Measurements from ENCODE around the gene CNNM2. TPM values are rescaled to one million over a fixed set of nuclear protein-coding genes. Genes with fewer than 3 reads are reported as not detected.

The CNNM2 gene
- total RNA-seq, 1 experiment from 2014 or later: 23.1 TPM

GRCh38 chr10:103120546-103120945 lies 202.5 kb downstream of the CNNM2 start:
- Histone ChIP-seq H4K20me1 (ENCODE audit: insufficient read depth) (0 out of 2 replicates have a peak, but pooled peaks cover 13% of the 10 kb centered on the region), H3K27me3 (ENCODE audit: insufficient read depth, low read length) (no peaks in the 10 kb centered on the region), H3K27ac (ENCODE audit: low read depth, low read length) (no peak overlapping the region), H3K4me2 (ENCODE audit: low read length) (no peak overlapping the region), H3K9me2 (ENCODE audit: insufficient read depth) (no peaks in the 10 kb centered on the region), H3K4me1 (ENCODE audit: control insufficient read depth in 1 of 2, insufficient read depth in 2 of 2, low read length in 2 of 2) (no peaks in the 10 kb centered on the region), H3K79me2 (ENCODE audit: insufficient read depth, low read length) (peaks cover 46% of the 10 kb centered on the region), H3K9me3 (ENCODE audit: control insufficient read depth in 1 of 2, insufficient read depth in 1 of 2, low read depth in 1 of 2, low read length in 2 of 2) (no peaks in the 10 kb centered on the region), H3K4me3 (replicated peaks in 1 of 2; ENCODE audit: low read depth in 1 of 2, low read length in 2 of 2) (no peak overlapping the region), H3K9ac (ENCODE audit: low read length) (no peak overlapping the region), H2AFZ (ENCODE audit: low read depth, low read length, poor library complexity, severe bottlenecking) (no peak overlapping the region), H3K36me3 (ENCODE audit: control insufficient read depth in 1 of 2, insufficient read depth in 2 of 2, low read length in 2 of 2) (no peaks in the 10 kb centered on the region)
- ATAC-seq: no peak
- RAD21 ChIA-PET (ENCODE audit: low non-redundant PET in 1 of 2, low total read pairs in 2 of 2, uncharacterized antibody in 2 of 2, unreplicated experiment in 2 of 2): no interaction called here
- DNase-seq (ENCODE audit: low read depth, low spot score): no peak
- TF ChIP-seq EZH2phosphoT487 (IDR thresholded peaks at IDR 0.05; ENCODE audit: borderline replicate concordance) (no peak), RAD21 (IDR thresholded peaks at IDR 0.05; ENCODE audit: low read depth) (0 out of 2 replicates have a peak, but pooled peaks have one; percentile 11), CEBPB (IDR thresholded peaks at IDR 0.05; ENCODE audit: low read depth) (no peak), ELF1 (IDR thresholded peaks at IDR 0.05; ENCODE audit: borderline replicate concordance, low read depth) (0 out of 2 replicates have a peak, but pooled peaks have one; percentile 10)
- no TSS peak for BruUV-seq (replicated peaks)
- intact Hi-C loops (cut with micrococcal nuclease): no loop called here
- POLR2A ChIA-PET: no interaction called here
- CTCF ChIA-PET: no interaction called here

DNA sequence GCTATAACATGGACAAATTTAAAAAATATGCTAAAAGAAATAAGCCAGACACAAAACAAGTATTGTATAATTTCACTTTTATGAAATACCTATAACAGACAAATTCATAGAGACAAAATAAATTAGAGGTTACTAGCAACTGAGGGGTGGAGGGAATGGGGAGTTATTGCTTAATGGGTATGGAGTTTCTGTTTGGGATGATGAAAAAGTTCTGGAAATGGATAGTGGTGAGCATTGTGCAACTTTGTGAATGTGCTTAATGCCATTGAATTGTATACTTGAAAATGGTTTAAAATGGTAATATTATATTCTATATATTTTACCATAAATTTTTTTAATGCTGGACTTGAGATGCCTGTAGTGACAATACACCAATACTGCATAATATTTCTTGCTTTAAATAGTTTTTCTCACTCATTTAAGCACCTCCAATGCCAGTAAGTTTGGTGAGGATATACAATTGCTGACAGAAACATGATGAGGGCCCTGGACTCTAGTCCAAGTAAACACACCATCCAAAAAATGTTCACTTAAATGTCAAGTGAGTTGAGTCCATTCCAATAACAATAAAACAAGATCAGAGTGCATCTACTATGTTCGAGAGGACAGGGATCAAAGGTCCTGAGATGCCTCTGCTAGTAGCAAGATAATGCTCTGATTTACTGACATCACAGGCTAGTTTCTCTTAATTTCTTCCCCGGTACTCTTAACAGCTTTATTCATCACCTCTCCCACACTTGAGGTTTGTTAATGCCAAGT lies 203.1 kb downstream of the CNNM2 start:
- POLR2A ChIA-PET: no interaction called here
- no TSS peak for BruUV-seq (replicated peaks)
- Histone ChIP-seq H3K36me3 (ENCODE audit: control insufficient read depth in 1 of 2, insufficient read depth in 2 of 2, low read length in 2 of 2) (no peaks in the 10 kb centered on the region), H3K4me2 (ENCODE audit: low read length) (no peak overlapping the region), H3K9me2 (ENCODE audit: insufficient read depth) (no peaks in the 10 kb centered on the region), H3K27me3 (ENCODE audit: insufficient read depth, low read length) (no peaks in the 10 kb centered on the region), H3K4me1 (ENCODE audit: control insufficient read depth in 1 of 2, insufficient read depth in 2 of 2, low read length in 2 of 2) (no peaks in the 10 kb centered on the region), H3K79me2 (ENCODE audit: insufficient read depth, low read length) (peaks cover 47% of the 10 kb centered on the region), H2AFZ (ENCODE audit: low read depth, low read length, poor library complexity, severe bottlenecking) (no peak overlapping the region), H3K27ac (ENCODE audit: low read depth, low read length) (no peak overlapping the region), H3K9me3 (ENCODE audit: control insufficient read depth in 1 of 2, insufficient read depth in 1 of 2, low read depth in 1 of 2, low read length in 2 of 2) (no peaks in the 10 kb centered on the region), H3K4me3 (replicated peaks in 1 of 2; ENCODE audit: low read depth in 1 of 2, low read length in 2 of 2) (no peak overlapping the region), H4K20me1 (ENCODE audit: insufficient read depth) (0 out of 2 replicates have a peak, but pooled peaks cover 14% of the 10 kb centered on the region), H3K9ac (ENCODE audit: low read length) (no peak overlapping the region)
- intact Hi-C loops (cut with micrococcal nuclease): no loop called here
- no peak for TF ChIP-seq POLR2AphosphoS5 (IDR thresholded peaks at IDR 0.05; ENCODE audit: low read depth, low read length)
- no peak for TF ChIP-seq JUND (IDR thresholded peaks at IDR 0.05)
- no peak for TF ChIP-seq CBX3 (IDR thresholded peaks at IDR 0.05; ENCODE audit: low read depth)
- RAD21 ChIA-PET (ENCODE audit: low non-redundant PET in 1 of 2, low total read pairs in 2 of 2, uncharacterized antibody in 2 of 2, unreplicated experiment in 2 of 2): no interaction called here
- ATAC-seq: no peak
- DNase-seq (ENCODE audit: low read depth, low spot score): no peak
- CTCF ChIA-PET: no interaction called here
